Ishikawa (cell line): ENCODE data around the gene FOXA3.

Experiments used
- CEBPB ChIP-seq: IDR thresholded peaks from 2 replicates; pipeline ENCODE4 v1.6.1; 2012
- EP300 ChIP-seq: IDR thresholded peaks from 2 replicates; pipeline ENCODE4 v1.6.1; 2012; ENCODE audit warnings: borderline replicate concordance
- RAD21 ChIP-seq: IDR thresholded peaks from 2 replicates; pipeline ENCODE4 v1.6.1; 2012; ENCODE audit warnings: low read depth
- TF ChIP-seq, protein P1 (sequence below): IDR thresholded peaks from 2 replicates; pipeline ENCODE4 v1.6.1; 2012
- TF ChIP-seq, protein P2 (sequence below): IDR thresholded peaks from 2 replicates; pipeline ENCODE4 v1.6.1; 2012; ENCODE audit warnings: low read depth, mild to moderate bottlenecking

DNA sequence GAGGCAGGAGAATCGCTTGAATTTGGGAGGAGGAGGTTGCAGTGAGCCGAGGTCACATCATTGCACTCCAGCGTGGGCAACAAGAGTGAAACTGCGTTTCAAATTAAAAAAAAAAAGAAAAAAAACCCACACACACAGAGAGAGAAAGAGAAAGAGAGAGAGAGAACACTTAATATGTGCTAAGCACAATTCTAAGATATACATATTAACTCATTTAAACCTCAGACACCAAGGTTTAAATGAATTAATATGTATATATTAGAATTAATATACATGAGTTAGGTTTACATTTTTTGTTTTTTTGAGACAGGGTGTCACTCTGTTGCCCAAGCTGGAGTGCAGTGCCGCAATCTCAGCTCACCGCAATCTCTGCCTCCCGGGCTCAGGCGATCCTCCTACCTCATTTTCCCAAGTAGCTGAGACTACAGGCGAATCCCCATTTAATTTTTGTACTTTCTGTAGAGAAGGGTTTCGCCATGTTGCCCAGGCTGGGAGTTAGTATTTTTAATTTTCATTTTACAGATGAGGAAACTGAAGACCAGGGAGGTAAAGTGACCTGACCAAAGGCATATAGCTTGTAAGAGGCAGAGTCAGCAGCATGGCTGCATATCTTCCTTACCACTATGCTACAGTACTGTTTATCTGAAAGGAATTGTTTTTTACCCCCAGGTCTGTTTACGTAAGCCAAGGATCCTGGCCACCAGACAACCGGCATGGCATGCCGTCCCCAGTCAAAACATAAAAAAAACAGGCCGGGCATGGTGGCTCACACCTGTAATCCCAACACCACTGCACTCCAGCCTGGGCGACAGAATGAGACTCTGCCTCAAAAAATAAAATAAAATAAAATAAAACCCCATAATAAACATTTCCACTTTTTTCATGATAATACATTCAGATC is 3.5 kb upstream of the FOXA3 start:
- TF ChIP-seq, protein P1, sequence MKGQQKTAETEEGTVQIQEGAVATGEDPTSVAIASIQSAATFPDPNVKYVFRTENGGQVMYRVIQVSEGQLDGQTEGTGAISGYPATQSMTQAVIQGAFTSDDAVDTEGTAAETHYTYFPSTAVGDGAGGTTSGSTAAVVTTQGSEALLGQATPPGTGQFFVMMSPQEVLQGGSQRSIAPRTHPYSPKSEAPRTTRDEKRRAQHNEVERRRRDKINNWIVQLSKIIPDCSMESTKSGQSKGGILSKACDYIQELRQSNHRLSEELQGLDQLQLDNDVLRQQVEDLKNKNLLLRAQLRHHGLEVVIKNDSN: no peak
- TF ChIP-seq, protein P2, sequence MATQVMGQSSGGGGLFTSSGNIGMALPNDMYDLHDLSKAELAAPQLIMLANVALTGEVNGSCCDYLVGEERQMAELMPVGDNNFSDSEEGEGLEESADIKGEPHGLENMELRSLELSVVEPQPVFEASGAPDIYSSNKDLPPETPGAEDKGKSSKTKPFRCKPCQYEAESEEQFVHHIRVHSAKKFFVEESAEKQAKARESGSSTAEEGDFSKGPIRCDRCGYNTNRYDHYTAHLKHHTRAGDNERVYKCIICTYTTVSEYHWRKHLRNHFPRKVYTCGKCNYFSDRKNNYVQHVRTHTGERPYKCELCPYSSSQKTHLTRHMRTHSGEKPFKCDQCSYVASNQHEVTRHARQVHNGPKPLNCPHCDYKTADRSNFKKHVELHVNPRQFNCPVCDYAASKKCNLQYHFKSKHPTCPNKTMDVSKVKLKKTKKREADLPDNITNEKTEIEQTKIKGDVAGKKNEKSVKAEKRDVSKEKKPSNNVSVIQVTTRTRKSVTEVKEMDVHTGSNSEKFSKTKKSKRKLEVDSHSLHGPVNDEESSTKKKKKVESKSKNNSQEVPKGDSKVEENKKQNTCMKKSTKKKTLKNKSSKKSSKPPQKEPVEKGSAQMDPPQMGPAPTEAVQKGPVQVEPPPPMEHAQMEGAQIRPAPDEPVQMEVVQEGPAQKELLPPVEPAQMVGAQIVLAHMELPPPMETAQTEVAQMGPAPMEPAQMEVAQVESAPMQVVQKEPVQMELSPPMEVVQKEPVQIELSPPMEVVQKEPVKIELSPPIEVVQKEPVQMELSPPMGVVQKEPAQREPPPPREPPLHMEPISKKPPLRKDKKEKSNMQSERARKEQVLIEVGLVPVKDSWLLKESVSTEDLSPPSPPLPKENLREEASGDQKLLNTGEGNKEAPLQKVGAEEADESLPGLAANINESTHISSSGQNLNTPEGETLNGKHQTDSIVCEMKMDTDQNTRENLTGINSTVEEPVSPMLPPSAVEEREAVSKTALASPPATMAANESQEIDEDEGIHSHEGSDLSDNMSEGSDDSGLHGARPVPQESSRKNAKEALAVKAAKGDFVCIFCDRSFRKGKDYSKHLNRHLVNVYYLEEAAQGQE: no peak
- TF ChIP-seq RAD21 (no peak), EP300 (no peak), CEBPB (no peak)
